GM21576 (cell line): ENCODE results near the gene SRC.

ENCODE experiments used
- ATAC-seq: cut with Tn5 transposase; IDR thresholded peaks from one replicate; pipeline ENCODE4 v1.9.1; 2021; ENCODE audit warnings: mild to moderate bottlenecking, moderate library complexity; ENCODE audit not compliant: unreplicated experiment

SRC gene

DNA sequence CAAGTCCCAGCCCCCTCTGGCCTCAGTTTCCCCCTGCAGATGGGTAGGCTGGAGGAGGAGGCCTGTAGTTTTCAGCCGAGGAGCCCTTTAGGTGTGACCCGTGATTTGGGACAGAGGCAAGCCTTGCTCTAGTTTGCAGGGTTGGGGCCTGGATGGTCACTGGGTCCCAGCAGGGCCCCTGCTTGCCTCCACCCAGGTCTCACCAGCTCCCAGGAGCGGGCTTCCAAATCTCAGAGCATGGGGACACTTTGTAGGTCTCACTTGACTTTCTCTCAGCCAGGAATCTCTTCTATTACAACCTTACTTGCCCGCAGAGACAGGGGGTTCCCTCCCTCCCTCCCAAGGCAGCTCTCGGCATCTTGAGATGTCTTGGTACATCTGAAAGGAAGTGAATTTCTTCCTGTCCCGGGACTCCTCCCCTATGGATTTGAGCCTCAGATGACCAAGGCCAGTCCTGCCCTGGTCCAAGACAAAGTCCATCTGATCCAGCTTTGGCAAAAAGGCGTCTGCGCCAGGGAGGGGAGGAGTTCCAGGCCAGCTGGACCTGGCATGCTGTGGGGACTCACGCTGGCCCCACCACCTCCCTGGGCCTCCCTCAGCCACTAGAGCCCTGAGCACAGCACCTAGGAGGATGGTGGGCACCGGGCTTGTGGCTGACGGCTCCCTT lies 47.4 kb downstream of the SRC start:
- ATAC-seq = no peak

DNA sequence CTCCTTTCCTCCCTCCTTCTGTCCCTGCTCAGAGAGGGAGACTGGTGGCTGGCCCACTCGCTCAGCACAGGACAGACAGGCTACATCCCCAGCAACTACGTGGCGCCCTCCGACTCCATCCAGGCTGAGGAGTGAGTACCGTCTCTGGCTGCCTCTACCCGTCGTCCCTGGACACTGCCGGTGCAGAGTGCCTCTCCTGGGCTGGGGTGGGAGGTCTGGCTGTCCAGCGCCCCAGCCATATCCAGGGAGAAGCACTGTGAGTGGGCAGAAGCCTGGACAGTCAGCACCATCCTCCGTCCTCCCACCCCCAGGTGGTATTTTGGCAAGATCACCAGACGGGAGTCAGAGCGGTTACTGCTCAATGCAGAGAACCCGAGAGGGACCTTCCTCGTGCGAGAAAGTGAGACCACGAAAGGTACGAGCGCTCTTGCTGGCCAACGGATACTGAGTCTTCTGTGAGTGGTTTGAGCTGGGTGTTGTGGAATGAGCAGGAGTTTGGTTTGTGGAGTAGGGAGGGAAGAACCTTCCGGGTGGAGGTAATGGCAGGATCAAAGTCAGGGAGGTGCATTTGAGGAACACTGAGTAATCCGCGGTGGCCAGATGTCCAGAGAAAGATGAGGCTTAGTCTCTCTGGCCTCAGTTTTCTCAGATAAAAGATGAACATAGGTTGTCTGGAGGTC lies 48.1 kb downstream of the SRC start:
- no peak for ATAC-seq

DNA sequence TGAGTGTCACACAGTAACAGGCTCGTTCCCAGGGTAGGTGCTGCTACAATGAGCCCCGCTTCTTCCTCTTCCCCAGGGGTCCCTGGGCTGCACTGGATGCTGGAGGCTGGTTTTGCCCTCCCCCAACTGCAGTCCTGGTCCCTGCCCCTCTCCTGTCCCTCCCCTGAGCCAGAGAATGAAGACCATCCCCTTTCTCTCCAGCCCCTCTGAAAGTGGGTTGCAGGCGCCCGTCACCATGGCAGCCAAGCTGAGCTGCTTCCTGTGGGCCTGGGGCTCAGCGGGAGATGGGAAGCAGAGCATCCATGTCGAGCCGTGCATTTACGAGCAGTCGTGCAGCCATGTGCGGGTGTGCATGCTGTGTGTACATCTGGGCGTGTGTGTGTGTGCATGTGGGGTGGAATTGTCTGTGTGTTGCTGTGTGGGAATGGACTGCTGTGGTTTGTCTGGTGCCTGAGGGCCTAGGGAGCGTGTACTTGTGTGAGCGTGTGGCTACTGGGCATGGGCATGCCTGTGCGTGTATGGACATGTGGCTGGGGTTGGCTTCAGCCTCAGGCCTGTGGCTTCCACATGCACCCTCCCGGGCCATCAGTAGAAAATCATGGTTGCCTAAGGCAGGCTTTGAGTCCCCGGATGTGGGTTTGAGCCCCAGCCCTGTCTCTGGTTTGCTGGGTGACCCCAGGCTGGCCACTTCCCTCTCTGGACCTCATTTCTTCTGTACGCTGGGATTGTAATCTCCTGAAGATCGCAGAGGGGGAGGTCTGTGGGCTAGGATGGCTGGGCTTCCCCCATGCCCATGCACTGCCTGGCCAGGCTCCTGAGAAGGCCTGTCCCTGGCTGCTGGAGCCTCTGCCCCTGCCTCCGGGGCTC lies 48.8 kb downstream of the SRC start:
- ATAC-seq = no peak

DNA sequence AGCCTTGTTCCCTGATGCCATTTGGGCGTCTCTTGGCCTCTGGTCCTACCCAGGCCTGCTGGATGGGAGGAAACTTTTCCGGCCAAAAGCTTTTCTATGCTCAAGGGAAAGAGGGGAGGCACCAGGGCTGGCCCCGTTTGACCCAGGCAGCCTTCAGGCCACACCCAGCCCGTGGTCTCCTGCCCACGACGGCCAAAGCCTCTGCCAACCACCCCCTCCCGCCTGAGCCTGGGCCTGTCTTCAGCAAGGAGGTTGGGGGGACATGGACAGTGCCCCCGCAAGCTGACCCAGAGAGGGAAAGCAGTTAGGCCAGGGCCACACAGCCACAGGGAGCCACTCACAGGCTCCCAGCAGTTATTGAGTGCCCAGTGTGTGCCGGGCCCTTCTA lies 49.5 kb downstream of the SRC start:
- no peak for ATAC-seq

DNA sequence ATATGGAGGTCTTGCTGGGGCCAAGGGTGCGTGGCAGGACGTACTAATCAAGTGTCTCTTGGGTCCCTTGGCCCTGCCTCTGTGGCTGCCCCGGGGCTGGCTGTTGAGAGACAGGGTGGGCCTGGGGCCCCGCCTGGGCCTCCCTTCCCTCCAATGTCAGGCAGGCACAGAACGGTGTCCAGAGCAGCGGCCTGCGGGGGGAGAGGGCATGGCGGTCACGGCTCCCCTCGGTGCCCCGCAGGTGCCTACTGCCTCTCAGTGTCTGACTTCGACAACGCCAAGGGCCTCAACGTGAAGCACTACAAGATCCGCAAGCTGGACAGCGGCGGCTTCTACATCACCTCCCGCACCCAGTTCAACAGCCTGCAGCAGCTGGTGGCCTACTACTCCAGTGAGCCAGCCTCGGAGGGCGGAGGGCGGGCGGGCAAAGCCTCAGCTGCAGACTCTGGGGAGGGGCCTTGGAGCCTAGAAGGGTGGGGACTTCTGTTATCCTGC lies 50.0 kb downstream of the SRC start:
- ATAC-seq = no peak

DNA sequence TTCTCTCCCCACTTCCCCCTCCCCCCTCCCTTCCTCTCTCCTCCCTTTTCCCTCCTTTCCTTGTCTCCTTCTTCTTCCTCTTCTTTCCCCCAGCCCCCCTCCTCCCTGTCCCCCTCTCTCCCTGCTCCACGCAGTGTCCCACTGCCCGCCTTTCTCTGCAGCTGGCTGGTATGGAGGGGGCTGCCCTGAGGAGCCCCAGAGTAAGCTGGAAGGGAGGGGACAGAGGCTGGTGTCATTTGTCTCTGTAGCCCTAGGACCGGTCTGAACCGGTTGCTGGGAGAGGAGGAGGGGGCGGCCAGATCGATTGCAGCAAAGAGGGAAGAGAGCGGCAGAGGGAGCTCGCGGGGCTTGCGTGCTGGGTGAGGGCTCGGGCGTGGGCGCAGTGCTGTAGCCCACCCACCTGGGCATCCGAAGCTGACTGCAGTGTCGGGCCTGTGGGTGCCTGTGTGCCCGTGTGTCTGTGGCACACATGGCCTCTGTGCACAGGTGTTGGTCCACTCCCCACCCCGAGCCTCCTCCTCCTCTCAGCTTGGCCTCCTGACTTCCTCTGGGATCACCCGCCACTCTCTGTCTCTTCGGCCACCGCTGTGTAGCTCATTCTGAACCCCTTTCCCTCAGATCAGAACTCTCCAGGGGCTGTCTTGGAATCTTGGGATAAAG lies 50.6 kb downstream of the SRC start:
- ATAC-seq = no peak

DNA sequence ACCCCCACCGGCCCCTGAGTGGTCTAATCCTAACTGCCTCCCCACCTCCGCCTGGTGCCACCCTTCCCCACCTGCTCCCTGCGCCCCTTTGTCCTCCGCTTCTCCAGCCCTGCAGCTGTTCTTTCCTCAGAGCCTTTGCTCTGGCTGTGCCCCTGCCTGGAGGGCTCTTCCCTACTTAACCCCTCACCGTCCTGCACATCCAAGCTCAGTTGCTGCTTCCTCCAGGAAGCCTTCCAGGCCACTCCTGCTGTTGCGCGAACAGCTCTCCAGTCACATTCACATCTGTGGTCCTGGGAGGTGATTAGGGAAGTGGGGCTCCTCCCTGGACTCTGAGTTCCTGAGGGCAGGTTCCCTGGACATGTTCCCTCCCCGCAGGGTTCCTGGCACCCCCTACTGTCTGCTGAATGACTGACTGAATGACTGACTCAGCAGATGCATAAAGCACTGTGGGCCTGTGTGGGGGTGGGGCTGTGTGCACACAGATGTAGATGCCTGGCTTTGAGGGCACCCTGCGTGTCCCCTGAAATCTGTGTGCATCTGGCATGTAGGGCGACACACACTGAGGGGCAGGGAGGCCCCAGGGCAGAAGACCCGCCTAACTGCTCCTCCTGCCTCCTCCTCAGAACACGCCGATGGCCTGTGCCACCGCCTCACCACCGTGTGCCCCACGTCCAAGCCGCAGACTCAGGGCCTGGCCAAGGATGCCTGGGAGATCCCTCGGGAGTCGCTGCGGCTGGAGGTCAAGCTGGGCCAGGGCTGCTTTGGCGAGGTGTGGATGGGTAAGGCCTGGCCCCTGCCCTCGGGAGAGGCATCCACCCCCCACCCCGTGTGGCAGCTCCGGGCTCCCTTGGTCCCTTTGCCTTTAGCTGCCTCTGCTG lies 51.4 kb downstream of the SRC start:
- no peak for ATAC-seq

DNA sequence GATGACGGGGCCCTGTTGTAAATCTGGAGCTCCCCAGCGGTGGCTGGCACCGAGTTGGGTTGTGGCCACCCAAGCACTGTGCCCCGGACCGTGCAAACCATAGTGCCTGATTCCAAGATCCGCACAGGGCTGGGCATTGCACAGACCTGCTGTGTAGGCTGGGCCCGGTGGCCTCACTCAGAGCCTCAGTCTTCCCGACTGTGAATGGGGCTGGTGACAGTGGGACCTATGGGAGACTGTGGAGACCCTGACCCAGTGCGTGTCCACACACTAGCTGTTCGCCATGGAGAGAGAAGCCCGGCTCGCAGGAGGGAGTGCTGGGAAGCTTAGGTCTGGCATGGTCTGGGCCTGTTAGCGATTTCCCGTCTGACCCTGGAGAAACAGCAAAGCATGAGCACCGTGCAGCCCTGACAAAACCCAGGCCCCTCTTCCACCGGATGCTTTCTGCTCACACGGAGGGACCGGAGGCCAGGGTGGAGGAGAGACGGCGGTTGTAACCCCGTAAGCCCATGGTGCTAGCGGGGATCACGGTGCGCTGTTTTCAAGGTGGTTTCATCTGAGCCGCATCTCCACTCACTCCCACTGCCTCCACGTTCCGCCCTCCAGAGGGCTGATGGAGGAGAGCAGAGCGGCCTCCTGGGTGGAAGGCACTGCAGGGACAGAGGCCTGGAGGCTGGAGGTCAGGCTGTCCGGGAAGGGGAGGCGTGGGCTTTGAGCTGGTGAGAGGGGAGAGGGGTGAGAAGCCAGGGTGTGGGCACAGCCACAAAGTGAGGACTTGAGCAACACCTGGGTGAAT lies 52.2 kb downstream of the SRC start:
- ATAC-seq = no peak

DNA sequence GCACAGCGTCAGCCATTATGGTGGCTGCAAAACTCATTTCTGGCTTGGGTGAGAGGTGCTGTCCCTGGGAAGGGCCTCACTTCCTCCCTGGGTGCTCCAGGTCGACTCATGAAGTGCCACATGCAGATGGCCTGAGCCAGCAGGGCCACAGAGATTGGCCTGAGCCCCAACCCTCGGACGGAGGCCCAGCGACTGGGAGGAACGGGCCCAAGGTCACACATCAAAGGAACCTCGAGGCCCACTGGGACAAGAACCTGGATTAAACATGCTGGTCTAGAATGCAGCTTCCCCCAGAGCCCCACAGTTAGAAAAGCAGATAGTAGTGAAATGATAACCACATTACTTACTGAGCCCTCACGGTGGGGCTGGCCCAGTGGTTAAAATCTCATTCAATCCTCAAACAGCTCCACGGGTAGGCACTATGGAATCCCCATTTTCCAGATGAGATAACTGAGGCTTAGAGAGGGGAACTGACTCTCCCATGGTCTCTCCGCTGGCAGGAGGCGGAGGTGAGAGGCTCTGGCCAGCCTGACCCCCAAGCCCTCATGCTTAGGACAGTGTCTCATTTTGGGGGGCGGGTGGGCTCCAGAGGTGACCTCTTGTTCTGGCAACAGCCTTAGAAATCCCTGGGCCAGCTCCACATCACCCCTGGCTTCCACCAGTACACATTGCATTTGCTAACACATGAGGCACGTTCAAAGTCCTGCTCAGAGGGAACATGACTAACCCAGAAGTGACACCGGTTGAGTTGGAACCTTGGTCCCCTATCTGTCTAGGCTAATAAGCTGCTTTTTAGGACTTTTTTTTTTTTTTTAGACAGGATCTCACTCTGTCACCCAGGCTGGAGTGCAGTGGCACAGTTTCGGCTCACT lies 53.0 kb downstream of the SRC start:
- ATAC-seq = no peak

DNA sequence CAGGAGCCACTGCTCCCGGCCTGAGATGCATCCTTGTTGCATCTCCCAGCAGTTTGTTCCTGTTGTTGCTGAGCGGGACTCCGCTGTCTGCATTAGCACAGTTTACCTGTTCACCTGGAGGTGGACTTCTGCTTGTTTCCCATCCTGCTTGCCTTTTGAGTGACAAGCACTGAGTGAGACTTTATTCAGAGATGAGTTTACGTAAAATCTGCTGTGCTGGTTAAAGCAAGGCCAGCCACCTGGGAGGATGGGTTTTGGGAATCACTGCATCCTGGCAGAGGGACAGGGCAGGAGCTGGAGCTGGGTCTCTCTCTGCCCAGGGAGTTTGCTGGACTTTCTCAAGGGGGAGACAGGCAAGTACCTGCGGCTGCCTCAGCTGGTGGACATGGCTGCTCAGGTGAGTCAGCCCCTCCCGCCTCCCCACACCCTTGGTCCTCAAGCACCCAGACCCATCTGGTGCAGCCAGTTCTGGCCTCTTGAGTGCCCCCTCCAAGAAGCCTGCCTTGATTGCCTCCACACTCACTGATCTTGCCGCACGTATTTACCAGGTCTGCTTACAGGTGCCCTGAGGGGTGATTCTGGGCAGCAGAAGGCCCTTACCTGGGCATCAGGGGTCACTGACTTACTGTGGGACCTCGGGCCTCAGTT lies 55.5 kb downstream of the SRC start:
- no peak for ATAC-seq

DNA sequence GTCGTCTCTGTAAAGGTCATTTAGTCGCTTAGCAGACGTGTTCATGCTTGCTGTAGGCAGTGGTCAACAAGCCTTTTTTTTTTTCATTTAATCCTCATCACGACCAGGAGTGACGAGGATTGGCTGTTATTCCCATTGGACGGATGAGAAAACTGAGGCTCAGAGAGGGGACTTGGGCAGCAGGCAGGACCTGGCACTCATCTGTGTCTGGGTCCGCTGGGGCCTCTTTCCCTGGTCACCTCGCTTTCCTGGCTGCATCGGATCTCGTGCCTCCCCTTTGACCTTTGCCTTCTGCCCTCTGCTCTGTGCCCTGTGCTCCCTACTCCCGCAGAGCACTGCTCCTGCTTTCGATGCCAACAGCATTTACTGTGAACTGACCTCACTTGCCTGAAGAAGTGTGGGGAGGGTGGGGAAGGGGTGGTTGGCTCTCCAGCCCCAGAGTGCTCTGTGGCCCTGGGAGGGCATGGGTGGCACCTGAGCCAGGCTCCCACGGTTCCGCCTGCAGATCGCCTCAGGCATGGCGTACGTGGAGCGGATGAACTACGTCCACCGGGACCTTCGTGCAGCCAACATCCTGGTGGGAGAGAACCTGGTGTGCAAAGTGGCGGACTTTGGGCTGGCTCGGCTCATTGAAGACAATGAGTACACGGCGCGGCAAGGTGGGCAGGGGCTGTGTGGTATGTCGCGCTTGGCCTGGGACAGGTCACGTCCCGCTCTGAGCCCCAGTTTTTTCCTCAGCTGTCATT lies 56.2 kb downstream of the SRC start:
- ATAC-seq = no peak

DNA sequence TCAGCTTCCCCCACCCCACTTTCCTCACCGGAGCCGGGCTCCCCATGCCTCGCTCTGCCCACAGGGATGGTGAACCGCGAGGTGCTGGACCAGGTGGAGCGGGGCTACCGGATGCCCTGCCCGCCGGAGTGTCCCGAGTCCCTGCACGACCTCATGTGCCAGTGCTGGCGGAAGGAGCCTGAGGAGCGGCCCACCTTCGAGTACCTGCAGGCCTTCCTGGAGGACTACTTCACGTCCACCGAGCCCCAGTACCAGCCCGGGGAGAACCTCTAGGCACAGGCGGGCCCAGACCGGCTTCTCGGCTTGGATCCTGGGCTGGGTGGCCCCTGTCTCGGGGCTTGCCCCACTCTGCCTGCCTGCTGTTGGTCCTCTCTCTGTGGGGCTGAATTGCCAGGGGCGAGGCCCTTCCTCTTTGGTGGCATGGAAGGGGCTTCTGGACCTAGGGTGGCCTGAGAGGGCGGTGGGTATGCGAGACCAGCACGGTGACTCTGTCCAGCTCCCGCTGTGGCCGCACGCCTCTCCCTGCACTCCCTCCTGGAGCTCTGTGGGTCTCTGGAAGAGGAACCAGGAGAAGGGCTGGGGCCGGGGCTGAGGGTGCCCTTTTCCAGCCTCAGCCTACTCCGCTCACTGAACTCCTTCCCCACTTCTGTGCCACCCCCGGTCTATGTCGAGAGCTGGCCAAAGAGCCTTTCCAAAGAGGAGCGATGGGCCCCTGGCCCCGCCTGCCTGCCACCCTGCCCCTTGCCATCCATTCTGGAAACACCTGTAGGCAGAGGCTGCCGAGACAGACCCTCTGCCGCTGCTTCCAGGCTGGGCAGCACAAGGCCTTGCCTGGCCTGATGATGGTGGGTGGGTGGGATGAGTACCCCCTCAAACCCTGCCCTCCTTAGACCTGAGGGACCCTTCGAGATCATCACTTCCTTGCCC lies 57.4 kb downstream of the SRC start:
- ATAC-seq = no peak

DNA sequence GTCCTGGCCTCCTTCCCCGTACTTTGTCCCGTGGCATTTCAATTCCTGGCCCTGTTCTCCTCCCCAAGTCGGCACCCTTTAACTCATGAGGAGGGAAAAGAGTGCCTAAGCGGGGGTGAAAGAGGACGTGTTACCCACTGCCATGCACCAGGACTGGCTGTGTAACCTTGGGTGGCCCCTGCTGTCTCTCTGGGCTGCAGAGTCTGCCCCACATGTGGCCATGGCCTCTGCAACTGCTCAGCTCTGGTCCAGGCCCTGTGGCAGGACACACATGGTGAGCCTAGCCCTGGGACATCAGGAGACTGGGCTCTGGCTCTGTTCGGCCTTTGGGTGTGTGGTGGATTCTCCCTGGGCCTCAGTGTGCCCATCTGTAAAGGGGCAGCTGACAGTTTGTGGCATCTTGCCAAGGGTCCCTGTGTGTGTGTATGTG lies 58.5 kb downstream of the SRC start:
- no peak for ATAC-seq

DNA sequence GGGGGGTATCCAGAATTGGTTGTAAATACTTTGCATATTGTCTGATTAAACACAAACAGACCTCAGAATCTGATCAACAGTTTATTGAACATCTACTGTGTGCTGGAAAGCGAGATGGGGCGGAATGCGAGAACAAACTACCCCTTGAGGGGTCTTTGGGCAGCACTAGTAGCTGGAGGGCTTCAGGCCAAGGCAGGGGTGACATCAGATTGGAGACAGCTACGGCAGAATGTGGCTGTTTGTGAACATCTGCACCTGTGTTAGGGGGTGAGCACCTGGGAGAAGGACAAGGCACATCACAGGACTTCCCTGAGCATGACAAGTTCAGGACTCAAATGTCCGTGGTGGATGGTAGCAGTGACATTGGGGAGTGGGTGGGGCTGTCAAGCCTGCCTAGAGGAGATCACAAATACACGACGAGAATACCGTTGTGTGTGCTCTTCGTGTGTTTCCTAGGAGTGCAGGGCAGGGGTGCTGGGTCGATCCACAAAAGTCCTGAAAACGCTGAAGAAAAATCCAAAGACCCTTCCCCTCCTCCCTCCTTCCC lies 59.5 kb downstream of the SRC start:
- no peak for ATAC-seq

DNA sequence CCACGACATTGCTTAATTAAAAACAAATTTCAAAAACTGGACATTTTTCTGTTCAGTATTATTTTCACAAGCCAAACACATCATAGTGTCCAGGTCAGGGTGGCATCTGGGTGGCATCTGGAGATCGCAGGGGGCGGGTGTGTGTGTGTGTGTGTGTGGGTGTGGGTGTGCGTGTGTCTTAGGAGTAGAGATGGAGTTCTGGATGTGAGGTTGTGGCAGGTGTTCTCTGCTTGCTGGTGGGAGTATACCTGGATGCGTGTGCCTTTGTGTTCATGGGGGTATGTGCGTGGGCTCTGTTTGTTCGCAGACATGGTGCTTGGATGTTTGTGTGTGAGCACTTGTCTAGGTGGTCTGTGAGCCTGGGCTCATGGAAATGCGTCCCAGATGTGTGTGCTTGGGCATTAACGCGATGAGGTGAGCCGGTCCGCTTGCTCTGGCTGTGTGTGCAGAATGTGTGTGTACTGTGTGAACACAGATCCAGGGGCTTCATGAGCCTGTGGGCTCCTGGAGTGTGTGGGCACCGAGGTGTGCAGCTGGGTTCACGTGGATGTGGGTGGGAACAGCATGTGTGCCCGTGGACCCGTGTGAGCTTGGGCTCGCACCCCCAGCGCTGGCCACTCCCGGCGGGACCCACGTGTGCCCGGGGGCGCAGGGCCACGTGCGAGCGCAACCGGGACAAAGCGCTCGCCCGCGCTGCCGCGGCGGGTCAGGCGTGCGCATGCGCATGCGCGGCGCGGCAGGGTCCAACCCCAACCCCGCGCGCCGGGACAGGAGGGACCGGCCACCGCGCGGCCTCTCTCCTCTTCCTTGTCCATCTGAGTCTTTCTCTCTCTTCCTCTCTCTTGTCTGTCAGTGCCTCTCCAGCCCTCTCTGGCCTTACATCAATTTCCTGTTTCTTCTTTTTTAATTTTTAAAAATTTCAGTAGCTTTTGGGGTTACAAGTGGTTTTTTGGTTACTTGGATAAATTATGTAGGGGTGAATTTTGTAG lies 60.4 kb downstream of the SRC start:
- no peak for ATAC-seq
